MM.1S (cell line): ENCODE measurements around the gene CYP24A1.

Experiments used
- EZH2 ChIP-seq: fragments of 300-600 bp; sonication (generic); optimal IDR thresholded peaks from 2 replicates; pipeline ENCODE3; 2017; ENCODE audit warnings: low read depth, mild to moderate bottlenecking, antibody characterized with exemption, low read length, mixed read lengths
- TF ChIP-seq, protein P1 (sequence below): fragments of 300-600 bp; sonication (generic); IDR thresholded peaks from 2 replicates; pipeline ENCODE4 v1.5.1; 2016; ENCODE audit warnings: antibody characterized with exemption, low read length, mixed read lengths

- TF ChIP-seq, protein P1, sequence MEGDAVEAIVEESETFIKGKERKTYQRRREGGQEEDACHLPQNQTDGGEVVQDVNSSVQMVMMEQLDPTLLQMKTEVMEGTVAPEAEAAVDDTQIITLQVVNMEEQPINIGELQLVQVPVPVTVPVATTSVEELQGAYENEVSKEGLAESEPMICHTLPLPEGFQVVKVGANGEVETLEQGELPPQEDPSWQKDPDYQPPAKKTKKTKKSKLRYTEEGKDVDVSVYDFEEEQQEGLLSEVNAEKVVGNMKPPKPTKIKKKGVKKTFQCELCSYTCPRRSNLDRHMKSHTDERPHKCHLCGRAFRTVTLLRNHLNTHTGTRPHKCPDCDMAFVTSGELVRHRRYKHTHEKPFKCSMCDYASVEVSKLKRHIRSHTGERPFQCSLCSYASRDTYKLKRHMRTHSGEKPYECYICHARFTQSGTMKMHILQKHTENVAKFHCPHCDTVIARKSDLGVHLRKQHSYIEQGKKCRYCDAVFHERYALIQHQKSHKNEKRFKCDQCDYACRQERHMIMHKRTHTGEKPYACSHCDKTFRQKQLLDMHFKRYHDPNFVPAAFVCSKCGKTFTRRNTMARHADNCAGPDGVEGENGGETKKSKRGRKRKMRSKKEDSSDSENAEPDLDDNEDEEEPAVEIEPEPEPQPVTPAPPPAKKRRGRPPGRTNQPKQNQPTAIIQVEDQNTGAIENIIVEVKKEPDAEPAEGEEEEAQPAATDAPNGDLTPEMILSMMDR = no peak
- TF ChIP-seq EZH2 = no peak
These were observed 4.6 kb downstream of the CYP24A1 start for GRCh38 chr20:54168961-54169862.
